Left ventricle myocardium inferior (tissue), 1 donor: ENCODE results near the gene ATP2A1. TPM values are rescaled to one million over a fixed set of nuclear protein-coding genes. Genes with fewer than 3 reads are reported as not detected.

ENCODE experiments used
- DNase-seq: peaks from one replicate; pipeline ENCODE4 v3.0.0-alpha.2; 2020
- H3K27ac ChIP-seq: fragments of 200-600 bp; replicated peaks from 2 replicates; pipeline ENCODE4 v1.8.0; 2021
- H3K27me3 ChIP-seq: fragments of 200-600 bp; 2 replicates; pipeline ENCODE4 v1.8.0; 2021; ENCODE audit warnings: low read depth
- H3K36me3 ChIP-seq: fragments of 200-600 bp; 2 replicates; pipeline ENCODE4 v1.8.0; 2021
- H3K4me1 ChIP-seq: fragments of 200-600 bp; 2 replicates; pipeline ENCODE4 v1.8.0; 2021
- H3K4me3 ChIP-seq: fragments of 200-600 bp; 2 replicates; pipeline ENCODE4 v1.8.0; 2021; ENCODE audit warnings: mild to moderate bottlenecking, moderate library complexity
- H3K9me3 ChIP-seq: fragments of 200-600 bp; replicated peaks from 2 replicates; pipeline ENCODE4 v1.8.0; 2021
- CTCF ChIP-seq: fragments of 200-600 bp; IDR thresholded peaks from 2 replicates; pipeline ENCODE4 v1.8.0; 2021; ENCODE audit warnings: antibody characterized with exemption, mild to moderate bottlenecking, borderline replicate concordance
- intact Hi-C: fragments of 100-400 bp; cut with micrococcal nuclease; formaldehyde crosslinking; loops from one replicate; pipeline ENCODE4 v1.11.0; 2022
- total RNA-seq: library from RNA; stranded (reverse); fragmentation: NEBNext Ultra II Directional; extraction: Animal tissue kit (Norgen Biotek cat#: 25700); gene quantifications from one replicate; pipeline ENCODE4 v1.2.1, GENCODE V29; 2021
- donor health status: DM: no; HTN: yes; CAD: no; lungs with severe emphysema.

ATP2A1 gene
- total RNA-seq, 1 donor from 2014 or later, result 0.38 TPM

DNA sequence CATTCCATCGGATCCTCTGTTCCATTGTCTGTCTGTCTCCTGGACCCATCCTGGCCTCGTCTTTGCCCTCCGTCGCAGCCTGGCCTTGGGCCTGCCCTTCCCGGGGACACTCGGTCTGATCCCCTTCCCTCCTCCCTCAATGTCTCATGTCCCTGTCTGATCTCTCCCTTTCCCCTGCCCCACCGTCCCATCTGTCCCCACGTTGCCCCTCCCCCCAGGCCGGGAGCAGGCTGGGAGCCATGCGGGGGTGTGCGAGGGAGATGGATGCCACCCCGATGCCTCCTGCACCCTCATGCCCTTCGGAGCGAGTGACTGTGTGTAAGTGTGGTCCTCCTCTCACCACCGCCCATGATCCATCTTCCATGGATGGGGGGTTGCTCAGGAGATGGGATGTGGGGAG is 5.3 kb upstream of the ATP2A1 start:
- intact Hi-C loops, result no loop called here
- Histone ChIP-seq H3K4me1 (no peaks in the 10 kb centered on the region), H3K4me3 (no peak overlapping the region), H3K27ac (no peak overlapping the region), H3K36me3 (peaks cover 68% of the 10 kb centered on the region), H3K9me3 (no peaks in the 10 kb centered on the region), H3K27me3 (no peaks in the 10 kb centered on the region)
- no peak for TF ChIP-seq CTCF
- DNase-seq, result no peak

DNA sequence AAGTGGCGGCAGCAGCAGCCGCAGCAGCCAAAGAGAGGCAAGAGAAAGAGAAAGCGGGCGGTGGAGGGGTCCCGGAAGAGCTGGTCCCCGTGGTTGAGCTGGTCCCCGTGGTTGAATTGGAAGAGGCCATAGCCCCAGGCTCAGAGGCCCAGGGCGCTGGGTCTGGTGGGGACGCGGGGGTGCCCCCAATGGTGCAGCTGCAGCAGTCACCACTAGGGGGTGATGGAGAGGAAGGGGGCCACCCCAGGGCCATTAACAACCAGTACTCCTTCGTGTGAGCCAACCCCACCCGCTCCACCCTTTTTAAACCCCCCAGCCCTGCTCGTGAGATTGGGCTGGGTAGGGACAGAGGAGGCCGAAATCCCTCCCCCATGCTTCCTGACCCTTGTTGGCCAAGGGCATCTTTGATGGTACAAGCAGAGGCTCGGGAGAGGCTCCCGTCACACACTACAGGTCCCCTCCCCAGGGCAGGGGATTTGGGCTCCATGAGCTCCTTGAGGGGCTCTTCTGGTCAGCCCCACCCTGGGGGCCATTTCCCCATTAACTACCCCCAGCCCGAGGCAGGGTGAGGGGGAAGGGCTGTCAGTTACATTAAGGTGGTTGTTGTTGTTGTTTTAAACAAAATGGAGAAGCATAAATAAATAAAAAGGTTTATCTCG is 4.6 kb upstream of the ATP2A1 start:
- intact Hi-C loops, result no loop called here
- peaks cover 61% of the 10 kb centered on the region for H3K36me3 ChIP-seq

GRCh38 chr16:28874406-28874805 is 3.9 kb upstream of the ATP2A1 start:
- TF ChIP-seq CTCF, result no peak
- Histone ChIP-seq H3K36me3 (peaks cover 54% of the 10 kb centered on the region), H3K4me3 (no peak overlapping the region), H3K27me3 (no peaks in the 10 kb centered on the region), H3K27ac (no peak overlapping the region), H3K4me1 (peaks cover 4% of the 10 kb centered on the region), H3K9me3 (no peaks in the 10 kb centered on the region)
- DNase-seq, result no peak
- intact Hi-C loops, result no loop called here

More for the DNA sequence above, 4.6 kb upstream of the ATP2A1 start:
- no peak for DNase-seq
- Histone ChIP-seq H3K27me3 (no peaks in the 10 kb centered on the region), H3K4me3 (no peak overlapping the region), H3K4me1 (no peaks in the 10 kb centered on the region), H3K9me3 (no peaks in the 10 kb centered on the region), H3K27ac (no peak overlapping the region)
- peak; percentile 65 for TF ChIP-seq CTCF

GRCh38 chr16:28875134-28876018 is 2.9 kb upstream of the ATP2A1 start:
- DNase-seq, result no peak
- peaks cover 44% of the 10 kb centered on the region for H3K36me3 ChIP-seq
- TF ChIP-seq CTCF, result no peak
- no peaks in the 10 kb centered on the region for H3K9me3 ChIP-seq
- H3K27me3 ChIP-seq, result peaks cover 1% of the 10 kb centered on the region
- H3K27ac ChIP-seq, result no peak overlapping the region
- intact Hi-C loops, result no loop called here
- peaks cover 12% of the 10 kb centered on the region for H3K4me1 ChIP-seq
- H3K4me3 ChIP-seq, result no peak overlapping the region

DNA sequence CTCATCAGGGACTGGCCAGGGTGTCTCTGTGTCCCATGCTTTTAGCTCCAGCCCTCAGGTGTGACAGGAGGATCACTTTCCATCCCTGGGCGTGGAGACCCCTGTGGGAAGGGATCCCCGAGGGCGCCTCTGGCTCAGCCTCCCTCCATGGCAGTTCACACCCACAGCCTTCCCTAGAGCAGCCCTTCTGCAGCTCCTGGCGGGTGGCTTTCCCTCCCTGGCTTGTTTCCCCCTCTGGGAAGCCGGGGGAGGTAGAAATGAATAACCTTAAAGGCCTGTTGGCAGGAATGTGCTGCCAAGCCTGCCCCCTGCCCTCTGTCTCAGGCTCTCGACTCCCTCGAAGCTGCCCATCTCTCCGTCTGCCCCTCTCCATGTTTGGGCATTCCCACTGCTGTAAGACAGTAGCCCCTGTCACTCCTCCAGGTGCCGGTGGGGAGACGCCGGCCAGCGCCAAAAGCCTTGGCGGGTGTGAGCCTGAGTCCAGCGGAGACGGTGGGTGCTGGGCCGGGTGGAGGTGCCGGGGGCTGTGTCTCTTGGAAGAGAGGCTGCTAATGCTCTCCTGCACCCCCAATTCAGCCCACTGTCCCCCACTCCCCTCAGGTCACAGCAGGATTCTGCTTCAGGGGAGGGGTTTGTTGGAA is 2.1 kb upstream of the ATP2A1 start:
- Histone ChIP-seq H3K4me3 (no peak overlapping the region), H3K4me1 (peaks cover 15% of the 10 kb centered on the region), H3K36me3 (peaks cover 36% of the 10 kb centered on the region), H3K27me3 (peaks cover 9% of the 10 kb centered on the region), H3K27ac (no peak overlapping the region), H3K9me3 (no peaks in the 10 kb centered on the region)
- DNase-seq, result no peak
- intact Hi-C loops, result no loop called here
- TF ChIP-seq CTCF, result no peak
